GM13976 (cell line): ENCODE measurements around the gene SLC1A6.
"Not testable (repeated sequence)": the region's sequence is repeated elsewhere in the genome, so short reads cannot be mapped to it uniquely, and the experiment has no call there.

Experiments used
- DNase-seq: peaks from one replicate; pipeline ENCODE4 v3.0.0; 2012; ENCODE audit warnings: low spot score
- CTCF ChIP-seq: IDR thresholded peaks from 2 replicates; pipeline ENCODE4 v1.5.1; 2012; ENCODE audit warnings: borderline replicate concordance, mild to moderate bottlenecking; ENCODE audit not compliant: insufficient read depth; ENCODE audit errors: extremely low read depth, missing control alignments, control extremely low read depth
- in situ Hi-C: fragments of 300-500 bp; cut with MboI; formaldehyde crosslinking; loops from one replicate; pipeline ENCODE4 v1.12.0; 2022; ENCODE audit warnings: low sequenced_read_pairs, mixed read lengths, inconsistent platforms; ENCODE audit not compliant: unreplicated experiment

The SLC1A6 gene

GRCh38 chr19:14979476-14980255 is at the start of gene SLC1A6:
SLC1A6 (minus strand) TSS chr19:14979864; CDS start chr19:14972910, 6,954 bp downstream.
- in situ Hi-C loops = no loop called here
- DNase-seq = peak; percentile 41
- TF ChIP-seq CTCF = no peak

- no peak for DNase-seq
- TF ChIP-seq CTCF = no peak
- in situ Hi-C loops = no loop called here
Observed at GRCh38 chr19:15028490-15028889, 48.8 kb upstream of the SLC1A6 start.

DNA sequence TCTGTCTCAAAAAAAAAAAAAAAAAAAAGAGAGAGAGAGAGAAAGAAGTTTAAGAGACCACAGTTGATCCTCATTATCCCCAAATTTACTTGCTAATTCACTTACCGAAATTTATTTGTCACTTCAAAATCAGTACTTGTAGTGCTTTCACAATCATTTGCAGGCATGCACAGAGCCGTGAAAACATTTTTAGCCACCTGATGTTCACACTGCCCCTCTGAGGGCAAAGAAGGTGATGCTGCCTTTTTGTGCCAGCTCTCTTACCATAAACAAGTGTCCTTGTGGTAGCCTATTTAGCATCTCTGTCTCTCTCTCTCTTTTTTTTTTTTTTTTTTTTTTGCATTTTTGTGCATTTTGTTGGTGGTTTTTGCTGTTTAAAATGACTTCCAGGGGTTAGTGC is 45.6 kb upstream of the SLC1A6 start:
- DNase-seq = peak; percentile 44
- peak; percentile 12 for TF ChIP-seq CTCF
- in situ Hi-C loops = no loop called here

DNA sequence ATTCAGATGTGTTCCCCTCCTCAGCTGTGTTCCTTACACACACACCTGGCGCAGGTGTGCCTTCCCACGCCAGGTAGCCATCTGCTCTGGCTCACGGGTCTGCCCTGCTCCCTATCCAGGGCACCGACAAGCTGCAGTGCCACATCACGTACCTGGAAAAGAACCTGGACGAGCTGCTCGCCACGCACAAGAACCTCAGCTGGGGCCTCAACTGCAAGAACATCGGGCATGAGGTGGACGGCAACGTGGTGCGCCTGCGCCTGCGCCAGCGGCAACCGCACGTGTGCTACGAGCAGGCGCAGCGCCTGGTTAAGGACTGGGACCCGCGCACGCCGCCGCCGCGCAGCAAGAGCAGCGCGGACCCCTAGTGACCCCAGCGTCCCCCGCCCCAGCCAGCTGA is 43.1 kb upstream of the SLC1A6 start:
- in situ Hi-C loops = no loop called here
- peak; percentile 13 for DNase-seq

DNA sequence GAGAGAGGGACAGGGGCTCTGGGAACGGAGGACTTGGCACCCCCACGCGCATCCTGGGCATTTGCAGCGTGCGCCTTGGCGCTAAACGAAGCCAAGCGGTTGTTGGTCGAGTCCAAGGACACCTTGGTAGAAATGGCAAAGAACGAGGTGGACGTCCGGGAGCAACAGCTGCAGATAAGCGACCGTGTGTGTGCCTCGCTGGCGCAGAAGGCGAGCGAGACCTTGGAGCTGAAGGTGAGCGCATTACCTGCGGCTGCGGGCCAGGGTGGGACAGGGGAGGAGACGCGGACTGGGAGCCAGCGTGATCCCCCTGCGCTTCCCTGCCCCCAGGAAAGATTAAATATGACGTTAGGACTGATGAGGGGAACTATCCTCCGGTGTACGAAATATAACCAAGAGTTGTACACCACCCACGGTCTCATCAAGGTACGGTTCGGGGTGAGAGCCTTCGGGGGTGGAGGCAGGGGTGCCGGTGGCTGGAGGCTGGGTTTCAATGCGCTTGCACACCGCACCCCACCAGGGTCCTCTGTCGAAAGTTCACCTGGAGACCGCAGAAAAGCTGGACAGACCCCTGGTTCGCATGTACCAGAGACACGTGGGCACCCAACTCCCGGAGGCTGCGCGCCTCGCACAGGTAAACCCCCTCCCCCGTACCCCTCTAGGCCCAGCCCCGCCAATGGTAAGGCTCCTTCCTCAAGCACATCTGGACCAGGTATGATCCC is 41.8 kb upstream of the SLC1A6 start:
- no peak for TF ChIP-seq CTCF
- in situ Hi-C loops = no loop called here
- DNase-seq = peak; percentile 12

More for the DNA sequence above, 43.1 kb upstream of the SLC1A6 start:
- no peak for TF ChIP-seq CTCF

DNA sequence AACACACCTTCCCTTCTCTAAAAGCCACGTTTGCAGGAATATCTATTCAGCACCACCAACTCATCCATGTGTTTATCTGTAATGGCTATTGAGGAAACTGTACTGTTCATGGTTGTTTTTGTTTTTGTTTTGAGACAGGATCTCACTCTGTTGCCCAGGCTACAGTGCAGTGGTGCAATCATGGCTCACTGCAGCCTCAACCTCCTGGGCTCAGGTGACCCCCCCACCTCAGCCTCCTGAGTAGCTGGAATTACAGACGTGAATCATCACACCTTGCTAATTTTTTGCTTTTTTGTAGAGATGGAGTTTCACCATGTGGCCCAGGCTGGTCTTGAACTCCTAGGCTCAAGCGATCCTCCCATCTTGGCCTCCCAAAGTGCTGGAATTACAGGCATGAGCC is 39.2 kb upstream of the SLC1A6 start:
- in situ Hi-C loops, DNase-seq: not testable (repeated sequence)

DNA sequence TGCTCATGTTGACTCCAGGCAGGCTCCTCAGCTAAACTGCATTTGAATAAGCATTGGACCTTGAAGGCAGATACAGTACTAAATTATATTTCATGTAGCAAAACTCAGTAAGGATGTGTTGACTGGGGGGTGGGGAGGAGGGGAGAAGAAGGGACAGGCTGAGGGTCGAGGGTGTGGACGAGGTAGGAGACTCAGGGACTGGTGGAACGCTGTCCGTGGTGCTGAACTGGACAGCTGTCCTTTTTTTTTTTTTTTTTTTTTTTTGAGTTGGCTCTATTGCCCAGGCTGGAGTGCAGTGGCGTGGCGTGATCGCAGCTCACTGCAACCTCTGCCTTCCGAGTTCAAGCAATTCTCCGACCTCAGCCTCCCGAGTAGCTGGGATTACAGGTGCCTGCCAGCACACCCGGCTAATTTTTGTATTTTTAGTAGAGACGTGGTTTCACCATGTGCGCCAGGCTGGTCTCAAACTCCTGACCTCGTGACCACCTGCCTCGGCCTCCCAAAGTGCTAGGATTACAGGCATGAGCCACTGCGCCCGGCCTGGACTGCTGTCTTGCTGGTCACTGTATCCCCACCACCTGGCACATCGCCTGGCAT is 36.4 kb upstream of the SLC1A6 start:
- no peak for TF ChIP-seq CTCF
- in situ Hi-C loops = no loop called here
- DNase-seq = no peak
